KOPT-K1 (cell line): ENCODE data around the gene IRGQ.
"Not testable (repeated sequence)": the region's sequence is repeated elsewhere in the genome, so short reads cannot be mapped to it uniquely, and the experiment has no call there.

Source experiments
- H3K27ac ChIP-seq: fragments of 200-600 bp; sonication (generic); 2 replicates; pipeline ENCODE4 v1.5.1; 2016; ENCODE audit warnings: antibody characterized with exemption, mild to moderate bottlenecking, low read depth, low read length; ENCODE audit not compliant: poor library complexity, severe bottlenecking
- H3K36me3 ChIP-seq: fragments of 200-600 bp; sonication (generic); 2 replicates; pipeline ENCODE4 v1.5.1; 2017; ENCODE audit warnings: antibody characterized with exemption, mild to moderate bottlenecking, low read length, moderate library complexity; ENCODE audit not compliant: insufficient read depth
- H3K9me3 ChIP-seq: fragments of 200-600 bp; sonication (generic); 2 replicates; pipeline ENCODE4 v1.5.1; 2017; ENCODE audit warnings: antibody characterized with exemption, low read length, mild to moderate bottlenecking; ENCODE audit not compliant: insufficient read depth, poor library complexity, severe bottlenecking

Gene IRGQ

GRCh38 chr19:43595999-43596841, at the start of gene IRGQ, which contains the start of gene ZNF576:
IRGQ (minus strand) TSS chr19:43596134; CDS start chr19:43595338, 796 bp downstream.
ZNF576 (plus strand) TSS chr19:43596595; CDS start chr19:43597109, 514 bp downstream.
- H3K9me3 ChIP-seq, result no peaks in the 10 kb centered on the region
- peaks cover 62% of the 10 kb centered on the region for H3K36me3 ChIP-seq
- H3K27ac ChIP-seq, result peak within 1 kb of the TSS; percentile 86

GRCh38 chr19:43644181-43644580, 48.2 kb upstream of the IRGQ start:
- Histone ChIP-seq H3K27ac (no peak overlapping the region), H3K36me3 (no peaks in the 10 kb centered on the region; the same call in 1 of the 2 replicates), H3K9me3 (no peaks in the 10 kb centered on the region)

- no peaks in the 10 kb centered on the region for H3K9me3 ChIP-seq
- H3K27ac ChIP-seq, result no peak overlapping the region
- no peaks in the 10 kb centered on the region for H3K36me3 ChIP-seq
Measured at GRCh38 chr19:43643326-43643725, 47.4 kb upstream of the IRGQ start.

- Histone ChIP-seq H3K27ac (no peak overlapping the region), H3K9me3 (no peaks in the 10 kb centered on the region), H3K36me3 (no peaks in the 10 kb centered on the region)
Measured at GRCh38 chr19:43642531-43642930, 46.6 kb upstream of the IRGQ start.

- H3K36me3 ChIP-seq, result no peaks in the 10 kb centered on the region
- no peak overlapping the region for H3K27ac ChIP-seq
- no peaks in the 10 kb centered on the region for H3K9me3 ChIP-seq
Measured at GRCh38 chr19:43641333-43641732, 45.4 kb upstream of the IRGQ start.

GRCh38 chr19:43640424-43640757, 44.5 kb upstream of the IRGQ start:
- H3K36me3 ChIP-seq, result no peaks in the 10 kb centered on the region
- no peak overlapping the region for H3K27ac ChIP-seq
- H3K9me3 ChIP-seq, result no peaks in the 10 kb centered on the region

GRCh38 chr19:43639519-43640423, 43.8 kb upstream of the IRGQ start, which contains the start of gene CADM4:
CADM4 (minus strand) TSS chr19:43639850; CDS start chr19:43639790, 60 bp downstream.
- Histone ChIP-seq H3K36me3 (no peaks in the 10 kb centered on the region), H3K9me3 (no peaks in the 10 kb centered on the region), H3K27ac (no peak within 1 kb of the TSS)

- H3K9me3 ChIP-seq, result no peaks in the 10 kb centered on the region
Measured at GRCh38 chr19:43638995-43639518, 43.1 kb upstream of the IRGQ start.

GRCh38 chr19:43638214-43638994, 42.5 kb upstream of the IRGQ start:
- H3K27ac ChIP-seq, result no peak overlapping the region

More at GRCh38 chr19:43638995-43639518, 43.1 kb upstream of the IRGQ start:
- H3K36me3 ChIP-seq, result no peaks in the 10 kb centered on the region
- no peak overlapping the region for H3K27ac ChIP-seq

GRCh38 chr19:43636121-43636683, 40.3 kb upstream of the IRGQ start:
- H3K27ac ChIP-seq, result no peak overlapping the region
- H3K36me3 ChIP-seq, result no peaks in the 10 kb centered on the region
- H3K9me3 ChIP-seq, result no peaks in the 10 kb centered on the region

More at GRCh38 chr19:43638214-43638994, 42.5 kb upstream of the IRGQ start:
- Histone ChIP-seq H3K36me3 (no peaks in the 10 kb centered on the region), H3K9me3 (no peaks in the 10 kb centered on the region)

- H3K36me3 ChIP-seq, H3K9me3 ChIP-seq: not testable (repeated sequence)
Measured at GRCh38 chr19:43635561-43635940, 39.6 kb upstream of the IRGQ start.

GRCh38 chr19:43634872-43635560, 39.1 kb upstream of the IRGQ start:
- Histone ChIP-seq H3K9me3 (no peaks in the 10 kb centered on the region), H3K36me3 (no peaks in the 10 kb centered on the region), H3K27ac (no peak overlapping the region)

More at GRCh38 chr19:43635561-43635940, 39.6 kb upstream of the IRGQ start:
- H3K27ac ChIP-seq, result not testable (repeated sequence)

- Histone ChIP-seq H3K27ac (no peak overlapping the region), H3K36me3 (no peaks in the 10 kb centered on the region), H3K9me3 (no peaks in the 10 kb centered on the region)
Measured at GRCh38 chr19:43634506-43634871, 38.6 kb upstream of the IRGQ start.

GRCh38 chr19:43634068-43634467, 38.1 kb upstream of the IRGQ start:
- Histone ChIP-seq H3K9me3 (no peaks in the 10 kb centered on the region), H3K27ac (no peak overlapping the region), H3K36me3 (no peaks in the 10 kb centered on the region)
